Liver (tissue), 9 donors: ENCODE data around the gene VPS13C. TPM values are rescaled to one million over a fixed set of nuclear protein-coding genes. Genes with fewer than 3 reads are reported as not detected.

Experiments
- DNase-seq: peaks from one replicate; pipeline ENCODE4 v3.0.0-alpha.2; 2017; ENCODE audit warnings: low spot score
- H3K27ac ChIP-seq, 2 donors: one replicate each; pipeline ENCODE4 v1.7.0; 2013; ENCODE audit warnings: inconsistent platforms in 2 of 2, low read length in 2 of 2, control low read depth in 1 of 2, low read depth in 1 of 2, mild to moderate bottlenecking in 1 of 2
- H3K27me3 ChIP-seq, 4 donors: one replicate each; pipeline versions ENCODE4 v1.6.1 to v1.7.0; 2013; ENCODE audit warnings: low read length in 3 of 4, inconsistent platforms in 1 of 4, mild to moderate bottlenecking in 1 of 4, moderate library complexity in 1 of 4; ENCODE audit not compliant: control insufficient read depth in 4 of 4, insufficient read depth in 4 of 4
- H3K36me3 ChIP-seq, 4 donors: one replicate each; pipeline versions ENCODE4 v1.6.1 to v1.7.0; 2013; ENCODE audit warnings: low read length in 3 of 4, mild to moderate bottlenecking in 3 of 4, low read depth in 1 of 4, moderate library complexity in 1 of 4; ENCODE audit not compliant: control insufficient read depth in 4 of 4, insufficient read depth in 3 of 4
- H3K4me1 ChIP-seq, 4 donors: one replicate each; pipeline versions ENCODE4 v1.6.1 to v1.7.0; 2013; ENCODE audit warnings: low read length in 3 of 4, mild to moderate bottlenecking in 3 of 4, moderate library complexity in 1 of 4; ENCODE audit not compliant: control insufficient read depth in 4 of 4, insufficient read depth in 4 of 4
- H3K4me3 ChIP-seq, 3 donors: one replicate each; pipeline versions ENCODE4 v1.6.1 to v1.7.0; 2013; ENCODE audit warnings: low read length in 3 of 3, control low read depth in 1 of 3, low read depth in 1 of 3, mild to moderate bottlenecking in 1 of 3
- H3K9ac ChIP-seq, 2 donors: one replicate each; pipeline ENCODE4 v1.7.0; 2013; ENCODE audit warnings: low read length in 2 of 2, mild to moderate bottlenecking in 2 of 2, moderate library complexity in 2 of 2, control low read depth in 1 of 2, low read depth in 1 of 2
- H3K9me3 ChIP-seq, 4 donors: one replicate each; pipeline versions ENCODE4 v1.6.1 to v1.7.0; 2013; ENCODE audit warnings: low read length in 3 of 4; ENCODE audit not compliant: control insufficient read depth in 4 of 4
- ATF3 ChIP-seq: IDR thresholded peaks from 2 replicates; pipeline ENCODE4 v1.6.1; 2016; ENCODE audit warnings: antibody characterized with exemption
- CTCF ChIP-seq: fragments of 150-350 bp; IDR thresholded peaks from 2 replicates; pipeline ENCODE4 v1.5.1; 2017; ENCODE audit warnings: improper control_type of control experiment, low read depth, low read length; ENCODE audit not compliant: missing input control
- EGR1 ChIP-seq, 2 donors: IDR thresholded peaks; 2 replicates each; pipeline ENCODE4 v1.6.1; 2016 to 2018; ENCODE audit warnings: antibody characterized with exemption in 2 of 2, low read depth in 2 of 2
- FOXA1 ChIP-seq: IDR thresholded peaks from 2 replicates; pipeline ENCODE4 v1.6.1; 2016; ENCODE audit warnings: antibody characterized with exemption
- FOXA2 ChIP-seq: IDR thresholded peaks from 2 replicates; pipeline ENCODE4 v1.6.1; 2016; ENCODE audit warnings: antibody characterized with exemption
- GABPA ChIP-seq, 2 donors: IDR thresholded peaks in 1 of 2; conservative IDR thresholded peaks in 1 of 2; 2 replicates each; pipeline ENCODE4 v1.6.1; 2016; ENCODE audit warnings: antibody characterized with exemption in 2 of 2, mild to moderate bottlenecking in 1 of 2, moderate library complexity in 1 of 2
- HNF4A ChIP-seq, 2 donors: conservative IDR thresholded peaks; 2 replicates each; pipeline ENCODE4 v1.6.1; 2016; ENCODE audit warnings: antibody characterized with exemption in 2 of 2, mild to moderate bottlenecking in 2 of 2
- HNF4G ChIP-seq: IDR thresholded peaks from 2 replicates; pipeline ENCODE4 v1.6.1; 2016; ENCODE audit warnings: antibody characterized with exemption
- JUND ChIP-seq, 2 donors: IDR thresholded peaks; 2 replicates each; pipeline ENCODE4 v1.6.1; 2016; ENCODE audit warnings: antibody characterized with exemption in 2 of 2
- MAX ChIP-seq: IDR thresholded peaks from 2 replicates; pipeline ENCODE4 v1.6.1; 2016; ENCODE audit warnings: antibody characterized with exemption
- NR2F2 ChIP-seq: IDR thresholded peaks from 2 replicates; pipeline ENCODE4 v1.6.1; 2016; ENCODE audit warnings: antibody characterized with exemption
- RAD21 ChIP-seq, 2 donors: IDR thresholded peaks; 2 replicates each; pipeline ENCODE4 v1.6.1; 2016; ENCODE audit warnings: antibody characterized with exemption in 2 of 2, mild to moderate bottlenecking in 2 of 2
- REST ChIP-seq: IDR thresholded peaks from 2 replicates; pipeline ENCODE4 v1.6.1; 2016; ENCODE audit warnings: antibody characterized with exemption, mild to moderate bottlenecking
- RXRA ChIP-seq, 2 donors: IDR thresholded peaks; 2 replicates each; pipeline ENCODE4 v1.6.1; 2017 to 2018; ENCODE audit warnings: antibody characterized with exemption in 2 of 2, mild to moderate bottlenecking in 1 of 2
- SP1 ChIP-seq: IDR thresholded peaks from 2 replicates; pipeline ENCODE4 v1.6.1; 2018; ENCODE audit warnings: antibody characterized with exemption, mild to moderate bottlenecking
- TAF1 ChIP-seq: conservative IDR thresholded peaks from 2 replicates; pipeline ENCODE4 v1.6.1; 2016; ENCODE audit warnings: antibody characterized with exemption, mild to moderate bottlenecking
- YY1 ChIP-seq: IDR thresholded peaks from 2 replicates; pipeline ENCODE4 v1.6.1; 2016; ENCODE audit warnings: antibody characterized with exemption, mild to moderate bottlenecking
- ZBTB33 ChIP-seq: IDR thresholded peaks from 2 replicates; pipeline ENCODE4 v1.6.1; 2016; ENCODE audit warnings: antibody characterized with exemption
- WGBS: extraction: QIAGEN DNeasy Blood & Tissue Kit; methylation state at CpG from one replicate; pipeline ENCODE4 v1.1.7; 2013; 5-methylcytosine and 5-hydroxymethylcytosine counted together
- polyA plus RNA-seq, 2 donors: library from polyadenylated mRNA; stranded (reverse) in 1 of 2; unstranded in 1 of 2; fragments of 200-250 nt in 1 of 2; fragments of >200 nt in 1 of 2; fragmentation: Nextera tagmentation in 1 of 2; extraction: Ambion mirVana in 1 of 2; gene quantifications; one replicate each; pipeline versions ENCODE4 v1.2.1 to v1.2.3, GENCODE V29; 2013 to 2015
- total RNA-seq, 2 donors: library from RNA; depleted of rRNA; stranded (reverse); fragments of >200 nt; gene quantifications; one replicate each; pipeline ENCODE4 v1.2.3, GENCODE V29; 2014
- donor health status: healthy.
- donor health status: healthy.
- donor health status: healthy.
- donor health status: healthy.
- donor health status: healthy.

VPS13C gene
- total and polyA plus RNA-seq, 4 donors = 5.4 to 42.0 (median 17.4) TPM

- Histone ChIP-seq H3K9me3 (no peaks in the 10 kb centered on the region), H3K9ac (peak overlapping the region in 1 of 2 donors; percentile 47), H3K27ac (peak overlapping the region; percentile 74 to 85), H3K27me3 (no peaks in the 10 kb centered on the region), H3K4me1 (peaks cover 0 to 17% (median 1%) of the 10 kb centered on the region in 4 donors), H3K36me3 (peaks cover 0 to 11% (median under 1%) of the 10 kb centered on the region in 4 donors), H3K4me3 (no peak overlapping the region)
- DNase-seq = no peak
- TF ChIP-seq MAX = no peak
- TF ChIP-seq TAF1 = no peak
- TF ChIP-seq CTCF = no peak
- TF ChIP-seq HNF4A (conservative IDR thresholded peaks at IDR 0.05) = peak; percentile 85 to 88
- peak; percentile 79 for TF ChIP-seq SP1
- TF ChIP-seq NR2F2 = no peak
- no peak for TF ChIP-seq EGR1 (IDR thresholded peaks at IDR 0.05; ENCODE audit: low read depth in 2 of 2)
- TF ChIP-seq RAD21 (IDR thresholded peaks at IDR 0.05) = no peak
- TF ChIP-seq ATF3 = peak; percentile 56
- TF ChIP-seq FOXA1 = peak; percentile 50
- TF ChIP-seq ZBTB33 = no peak
- peak; percentile 75 for TF ChIP-seq YY1
- peak; percentile 88 to 90 for TF ChIP-seq JUND (IDR thresholded peaks at IDR 0.05)
- TF ChIP-seq REST = peak; percentile 43
- no peak for TF ChIP-seq GABPA (IDR thresholded peaks at IDR 0.05 in 1 of 2, conservative IDR thresholded peaks at IDR 0.05 in 1 of 2)
- peak; percentile 52 for TF ChIP-seq HNF4G
- TF ChIP-seq FOXA2 = peak; percentile 74
- TF ChIP-seq RXRA (IDR thresholded peaks at IDR 0.05) = no peak
- WGBS = 30% methylated on average over 4 of the region's 4 CpGs
Observed at GRCh38 chr15:61906961-61907752, 153.1 kb downstream of the VPS13C start.
